Measurements from ENCODE around the gene VWA3B.

GRCh38 chr2:98084869-98085238 is 2.1 kb upstream of the VWA3B start:
- TF ChIP-seq, protein P1, sequence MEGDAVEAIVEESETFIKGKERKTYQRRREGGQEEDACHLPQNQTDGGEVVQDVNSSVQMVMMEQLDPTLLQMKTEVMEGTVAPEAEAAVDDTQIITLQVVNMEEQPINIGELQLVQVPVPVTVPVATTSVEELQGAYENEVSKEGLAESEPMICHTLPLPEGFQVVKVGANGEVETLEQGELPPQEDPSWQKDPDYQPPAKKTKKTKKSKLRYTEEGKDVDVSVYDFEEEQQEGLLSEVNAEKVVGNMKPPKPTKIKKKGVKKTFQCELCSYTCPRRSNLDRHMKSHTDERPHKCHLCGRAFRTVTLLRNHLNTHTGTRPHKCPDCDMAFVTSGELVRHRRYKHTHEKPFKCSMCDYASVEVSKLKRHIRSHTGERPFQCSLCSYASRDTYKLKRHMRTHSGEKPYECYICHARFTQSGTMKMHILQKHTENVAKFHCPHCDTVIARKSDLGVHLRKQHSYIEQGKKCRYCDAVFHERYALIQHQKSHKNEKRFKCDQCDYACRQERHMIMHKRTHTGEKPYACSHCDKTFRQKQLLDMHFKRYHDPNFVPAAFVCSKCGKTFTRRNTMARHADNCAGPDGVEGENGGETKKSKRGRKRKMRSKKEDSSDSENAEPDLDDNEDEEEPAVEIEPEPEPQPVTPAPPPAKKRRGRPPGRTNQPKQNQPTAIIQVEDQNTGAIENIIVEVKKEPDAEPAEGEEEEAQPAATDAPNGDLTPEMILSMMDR (IDR thresholded peaks at IDR 0.05; ENCODE audit: extremely low read depth in 1 of 2, insufficient read depth in 1 of 2, low read depth in 1 of 2, low read length in 2 of 2), result no peak
- TF ChIP-seq MYC (IDR thresholded peaks at IDR 0.05; ENCODE audit: low read depth, low read length), result no peak
- TF ChIP-seq POLR2A (IDR thresholded peaks at IDR 0.05; ENCODE audit: low read depth, low read length), result no peak
- TF ChIP-seq EZH2 (IDR thresholded peaks at IDR 0.05; ENCODE audit: borderline replicate concordance, low read depth, low read length, severe bottlenecking), result no peak
- no peak for TF ChIP-seq GATA2 (IDR thresholded peaks at IDR 0.05; ENCODE audit: insufficient read depth, insufficient read length, low read depth, low read length)
- TF ChIP-seq POLR2AphosphoS5 (IDR thresholded peaks at IDR 0.05; ENCODE audit: insufficient read depth, low read depth, low read length), result no peak

Measured in endothelial cell of umbilical vein (primary cell).